ENCODE data around the gene GPATCH8. TPM values are rescaled to one million over a fixed set of nuclear protein-coding genes. Genes with fewer than 3 reads are reported as not detected.
"Not testable (repeated sequence)": the region's sequence is repeated elsewhere in the genome, so short reads cannot be mapped to it uniquely, and the experiment has no call there.

The GPATCH8 gene
- polyA plus RNA-seq, 6 donors from 2014 or later: 9.9 to 79.3 (median 38.6) TPM

DNA sequence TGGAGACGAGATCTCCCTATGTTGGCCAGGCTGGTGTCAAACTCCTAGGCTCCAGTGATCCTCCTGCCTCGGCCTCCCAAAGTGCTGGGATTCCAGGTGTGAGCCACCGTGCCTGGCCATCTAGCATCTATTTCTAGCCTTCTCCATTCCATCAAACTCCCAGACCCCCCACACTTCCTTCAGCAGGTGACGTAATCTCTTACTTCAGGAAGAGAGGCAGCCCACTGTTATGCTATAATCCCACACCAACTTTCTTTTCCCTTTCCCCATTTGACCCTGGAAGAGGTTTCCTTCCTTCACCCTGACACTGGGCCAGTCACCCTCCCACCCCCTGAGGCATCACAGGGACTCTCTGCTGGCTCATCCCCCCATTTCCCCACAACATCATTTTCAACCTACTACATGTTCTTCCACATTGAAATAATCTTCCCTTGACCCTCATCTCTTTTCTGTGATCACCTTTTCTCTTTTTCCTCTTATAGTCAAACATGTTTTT is 121.3 kb downstream of the GPATCH8 start:
- no peaks in the 10 kb centered on the region for H3K36me3 Mint-ChIP-seq
- ATAC-seq (ENCODE audit: low read depth in 2 of 2): no peak
- peaks cover 6 to 14% (median 11%) of the 10 kb centered on the region in 3 donors for H3K4me1 Mint-ChIP-seq
- H3K9me3 Mint-ChIP-seq: no peaks in the 10 kb centered on the region
- H3K4me3 Mint-ChIP-seq: no peak overlapping the region
- no peak for DNase-seq
- peaks cover 9 to 56% (median 33%) of the 10 kb centered on the region in 3 donors for H3K27me3 Mint-ChIP-seq
- peak overlapping the region in 1 of 6 donors; percentile 0 for H3K27ac Mint-ChIP-seq

DNA sequence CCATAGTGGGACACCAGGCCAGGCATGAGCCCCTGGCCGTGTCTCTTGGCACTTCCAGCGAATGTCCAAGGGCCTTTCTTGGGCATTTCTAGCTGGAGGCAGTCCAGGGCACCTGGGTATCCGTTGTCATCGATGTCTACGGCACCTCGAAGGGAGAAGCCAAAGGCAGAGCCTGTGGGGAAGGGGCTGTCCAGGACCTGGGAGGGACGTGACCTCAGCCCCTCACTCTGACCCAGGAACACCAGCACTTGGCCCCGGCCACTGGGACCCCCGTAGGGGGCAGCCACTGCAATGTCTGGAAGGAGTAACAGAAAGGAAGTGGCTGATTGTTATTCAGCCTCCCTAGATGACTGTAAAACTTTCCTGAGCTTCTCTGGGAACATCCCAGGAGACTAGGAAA is 122.4 kb downstream of the GPATCH8 start:
- Mint-ChIP-seq H3K27me3 (peaks cover 9 to 53% (median 39%) of the 10 kb centered on the region in 3 donors), H3K27ac (no peak overlapping the region), H3K9me3 (no peaks in the 10 kb centered on the region), H3K36me3 (no peaks in the 10 kb centered on the region), H3K4me3 (no peak overlapping the region), H3K4me1 (peaks cover 0 to 11% (median 7%) of the 10 kb centered on the region in 3 donors)
- DNase-seq (no peak), ATAC-seq (ENCODE audit: low read depth in 2 of 2) (no peak)

DNA sequence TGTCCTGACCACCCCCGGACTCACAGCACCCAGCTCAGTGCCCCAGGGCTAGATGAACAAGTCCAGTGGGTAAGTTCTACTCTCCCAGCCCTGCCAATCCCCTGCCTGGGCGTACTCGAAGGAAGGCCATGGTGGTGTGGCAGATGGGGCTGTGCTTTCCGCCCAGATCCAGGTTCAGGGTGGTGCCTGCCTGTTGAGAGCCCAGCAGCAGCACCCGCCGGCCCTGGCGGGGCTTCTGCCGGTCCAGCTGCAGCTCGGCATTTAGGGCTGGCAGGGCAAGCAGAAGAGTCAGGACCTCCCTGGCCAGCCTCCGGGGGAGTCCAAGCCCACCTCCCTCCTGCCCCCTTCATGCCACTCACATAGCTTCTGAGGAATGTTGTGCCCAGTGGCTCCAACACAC is 123.3 kb downstream of the GPATCH8 start:
- no peaks in the 10 kb centered on the region for H3K36me3 Mint-ChIP-seq
- DNase-seq (no peak), ATAC-seq (ENCODE audit: low read depth in 2 of 2) (no peak)
- peaks cover 0 to 11% (median 4%) of the 10 kb centered on the region in 3 donors for H3K4me1 Mint-ChIP-seq
- peaks cover 9 to 54% (median 41%) of the 10 kb centered on the region in 3 donors for H3K27me3 Mint-ChIP-seq
- no peak overlapping the region for H3K4me3 Mint-ChIP-seq
- H3K9me3 Mint-ChIP-seq: no peaks in the 10 kb centered on the region
- no peak overlapping the region for H3K27ac Mint-ChIP-seq

DNA sequence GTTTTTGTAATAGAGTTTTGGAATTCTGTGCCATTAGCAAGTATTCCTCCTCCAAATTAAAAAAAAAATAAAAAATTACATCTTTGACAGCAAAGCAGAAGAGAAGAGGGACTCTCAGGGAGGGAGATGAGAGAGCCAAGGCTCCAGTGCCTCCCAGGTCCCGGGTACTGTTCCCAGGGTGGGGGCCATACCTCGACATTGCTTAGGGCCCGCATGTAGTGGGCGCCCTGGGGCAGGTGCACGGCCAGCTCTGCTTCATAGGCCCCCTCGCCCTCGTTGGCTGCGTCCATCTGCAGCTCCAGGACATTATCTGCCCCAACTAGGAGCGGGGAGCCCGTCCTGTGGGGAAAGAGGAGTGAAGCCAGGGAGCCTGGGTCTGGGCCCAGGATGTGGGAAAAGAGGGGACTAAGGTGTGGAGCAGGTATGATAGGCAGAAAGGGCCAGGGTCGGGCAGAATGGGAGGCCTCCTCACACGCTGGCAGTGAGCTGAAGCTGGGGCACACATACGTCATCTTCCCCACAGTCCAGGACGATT is 125.0 kb downstream of the GPATCH8 start:
- ATAC-seq (ENCODE audit: low read depth in 2 of 2) (no peak), DNase-seq (no peak)
- Mint-ChIP-seq H3K27me3 (peaks cover 13 to 53% (median 36%) of the 10 kb centered on the region in 3 donors), H3K9me3 (no peaks in the 10 kb centered on the region), H3K4me3 (no peak overlapping the region), H3K27ac (no peak overlapping the region), H3K4me1 (peaks cover 0 to 4% (median 2%) of the 10 kb centered on the region in 3 donors), H3K36me3 (no peaks in the 10 kb centered on the region)

DNA sequence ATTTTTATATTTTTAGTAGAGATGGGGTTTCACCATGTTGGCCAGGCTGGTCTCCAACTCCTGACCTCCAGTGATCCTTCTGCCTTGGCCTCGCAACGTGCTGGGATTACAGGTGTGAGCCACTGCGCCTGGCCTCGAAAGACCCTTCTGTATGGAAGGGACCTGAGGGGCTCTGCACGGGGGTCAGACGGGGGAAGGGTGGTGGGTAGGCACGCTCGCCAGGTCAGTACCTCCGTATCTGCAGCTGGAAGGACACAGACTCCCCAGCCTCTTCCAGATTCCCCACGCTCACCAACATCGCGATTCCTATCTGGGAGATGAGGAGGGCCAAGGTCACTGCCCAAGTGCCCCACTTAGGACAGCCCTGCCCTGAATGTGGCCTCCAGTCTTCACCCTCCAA is 126.4 kb downstream of the GPATCH8 start:
- ATAC-seq (ENCODE audit: low read depth in 2 of 2) (no peak), DNase-seq (no peak)
- H3K4me1 Mint-ChIP-seq: peaks cover 0 to 4% (median 0%) of the 10 kb centered on the region in 3 donors
- H3K4me3 Mint-ChIP-seq: no peak overlapping the region
- H3K36me3 Mint-ChIP-seq: no peaks in the 10 kb centered on the region
- no peaks in the 10 kb centered on the region for H3K9me3 Mint-ChIP-seq
- H3K27ac Mint-ChIP-seq: no peak overlapping the region
- peaks cover 13 to 50% (median 28%) of the 10 kb centered on the region in 3 donors for H3K27me3 Mint-ChIP-seq

DNA sequence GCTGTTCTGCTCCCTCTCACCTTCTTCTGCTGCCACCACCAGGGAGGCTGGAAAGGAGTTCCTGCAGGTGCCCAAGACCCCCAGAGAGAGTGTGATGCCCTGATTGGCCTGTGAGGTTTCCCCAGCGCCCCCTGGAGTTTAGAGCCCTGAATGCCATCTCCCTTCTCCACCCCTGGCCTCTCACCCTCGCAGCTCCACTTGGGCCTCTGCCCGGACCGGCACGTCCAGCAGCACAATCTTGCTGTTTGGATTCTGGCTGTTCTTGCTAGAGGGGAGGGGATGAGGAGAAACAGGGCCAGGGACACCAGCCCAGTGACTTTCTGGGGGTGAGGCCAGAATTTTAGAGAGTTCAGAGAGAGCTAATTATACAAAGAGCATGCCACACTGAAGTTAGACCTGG is 127.1 kb downstream of the GPATCH8 start:
- H3K27ac Mint-ChIP-seq: no peak overlapping the region
- H3K9me3 Mint-ChIP-seq: no peaks in the 10 kb centered on the region
- DNase-seq: no peak
- no peaks in the 10 kb centered on the region for H3K36me3 Mint-ChIP-seq
- H3K4me3 Mint-ChIP-seq: no peak overlapping the region
- H3K4me1 Mint-ChIP-seq: peaks cover 0 to 4% (median 0%) of the 10 kb centered on the region in 3 donors
- ATAC-seq (ENCODE audit: low read depth in 2 of 2): peak; percentile 37 to 39
- H3K27me3 Mint-ChIP-seq: peaks cover 17 to 53% (median 31%) of the 10 kb centered on the region in 3 donors

DNA sequence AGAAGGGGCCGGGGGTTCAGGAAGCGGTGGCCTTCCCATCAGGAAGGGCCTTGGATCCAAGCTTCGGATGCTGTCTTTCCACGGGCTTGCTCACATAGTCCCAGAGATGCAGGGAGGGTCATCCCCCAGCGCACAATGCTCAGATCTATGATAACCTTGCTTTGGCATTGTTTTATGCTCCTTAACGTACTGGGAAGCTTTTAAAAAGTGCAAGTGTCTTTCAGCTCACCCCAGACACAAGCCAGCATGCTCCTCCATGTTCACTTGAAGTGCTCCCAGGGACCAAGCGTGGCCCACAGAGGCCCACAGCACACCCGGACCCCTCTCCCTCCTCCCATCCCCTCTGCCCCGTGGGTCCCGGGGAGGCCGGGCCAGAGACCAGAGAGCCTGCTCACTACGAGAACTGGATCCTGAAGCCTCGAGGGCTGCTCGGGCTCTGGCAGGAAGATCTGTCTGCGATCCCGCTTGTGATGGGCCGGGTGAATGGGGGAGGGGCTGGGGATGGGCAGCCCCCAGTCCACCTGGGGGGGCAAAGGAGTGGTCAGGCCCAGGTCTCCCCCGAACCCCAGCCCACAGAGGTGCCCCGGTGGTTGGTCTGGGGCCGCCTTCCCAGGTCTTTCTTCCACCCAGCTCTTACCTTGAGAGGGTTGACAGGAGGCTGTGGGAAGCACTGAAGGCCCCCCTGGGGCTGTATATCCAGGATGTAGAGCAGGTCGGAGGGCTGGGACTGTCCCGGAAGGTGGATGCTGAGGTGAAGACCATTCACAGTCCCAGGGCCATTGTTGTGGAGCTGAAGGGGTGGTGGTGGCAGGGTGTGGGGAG is 127.8 kb downstream of the GPATCH8 start:
- DNase-seq (no peak), ATAC-seq (ENCODE audit: low read depth in 2 of 2) (no peak)
- Mint-ChIP-seq H3K27ac (no peak overlapping the region), H3K4me3 (no peak overlapping the region), H3K36me3 (no peaks in the 10 kb centered on the region), H3K9me3 (no peaks in the 10 kb centered on the region), H3K4me1 (peaks cover 0 to 4% (median 0%) of the 10 kb centered on the region in 3 donors), H3K27me3 (peaks cover 17 to 60% (median 36%) of the 10 kb centered on the region in 3 donors)

DNA sequence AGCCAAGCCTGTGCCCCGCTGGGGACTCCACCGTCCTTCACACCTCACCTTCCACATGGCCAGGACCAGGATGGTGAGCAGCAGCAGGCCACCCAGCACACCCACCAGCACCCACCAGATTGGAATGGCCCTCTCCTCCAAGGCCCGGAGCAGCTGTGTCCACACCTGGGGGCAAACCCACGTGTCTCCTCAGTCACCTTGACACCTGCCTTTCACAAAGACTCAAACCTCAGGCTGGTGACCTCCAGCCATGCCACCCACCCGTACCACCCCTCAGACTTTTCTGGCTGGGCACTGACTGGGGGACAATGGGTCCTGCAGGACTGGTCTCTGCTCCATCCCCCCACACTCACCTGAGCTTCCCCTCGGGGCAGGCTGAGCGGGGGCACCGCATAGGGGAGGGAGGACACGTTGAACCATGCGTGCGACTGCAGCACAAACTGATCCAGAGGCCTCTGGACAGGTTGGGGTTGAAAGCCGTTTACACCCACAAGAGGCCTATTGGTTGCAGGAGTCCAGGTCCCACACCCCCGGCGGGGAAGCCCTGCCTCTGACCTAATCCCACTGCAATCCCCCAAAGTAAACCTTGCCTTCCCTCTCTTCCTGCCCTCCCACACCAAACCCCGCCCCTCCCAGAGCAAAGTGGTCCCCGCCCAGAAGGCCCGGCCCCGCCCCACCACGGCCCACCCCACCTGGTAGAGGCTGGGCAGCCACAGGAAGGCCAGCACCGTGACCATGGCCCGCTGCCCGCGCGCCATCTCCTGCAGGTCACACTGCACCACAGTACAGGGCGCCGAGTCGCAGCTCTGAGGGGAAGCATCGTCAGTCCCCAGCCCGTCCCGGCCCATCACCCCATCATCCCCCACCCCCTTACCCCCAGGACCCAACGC is 128.7 kb downstream of the GPATCH8 start:
- H3K27me3 Mint-ChIP-seq: peaks cover 21 to 65% (median 36%) of the 10 kb centered on the region in 3 donors
- H3K27ac Mint-ChIP-seq: no peak overlapping the region
- H3K9me3 Mint-ChIP-seq: no peaks in the 10 kb centered on the region
- DNase-seq: no peak
- H3K36me3 Mint-ChIP-seq: no peaks in the 10 kb centered on the region
- no peak overlapping the region for H3K4me3 Mint-ChIP-seq
- no peak for ATAC-seq (ENCODE audit: low read depth in 2 of 2)
- H3K4me1 Mint-ChIP-seq: peaks cover 0 to 4% (median 3%) of the 10 kb centered on the region in 3 donors

DNA sequence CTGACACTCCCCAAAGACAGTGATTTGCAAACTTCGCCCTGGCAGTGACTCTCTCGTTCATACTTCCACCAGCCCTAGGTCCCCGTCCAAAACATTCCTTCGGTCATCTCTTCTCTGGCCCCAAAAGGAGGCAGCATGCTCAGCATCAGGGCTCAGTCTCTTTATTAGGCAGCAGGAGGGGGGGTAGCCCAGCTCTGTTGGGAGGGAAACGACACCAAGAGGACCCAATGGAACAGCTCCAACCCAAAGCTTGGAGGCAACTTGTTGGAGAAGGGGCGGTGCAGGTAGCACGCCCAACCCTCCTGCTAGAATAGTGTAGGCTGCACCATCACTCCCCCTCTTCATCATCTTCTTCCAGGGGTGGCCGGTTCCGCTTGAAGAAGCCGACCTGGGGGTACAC is 131.2 kb downstream of the GPATCH8 start:
- no peaks in the 10 kb centered on the region for H3K36me3 Mint-ChIP-seq
- peak overlapping the region in 1 of 6 donors; percentile 37 for H3K27ac Mint-ChIP-seq
- ATAC-seq (ENCODE audit: low read depth in 2 of 2) (no peak), DNase-seq (no peak)
- peaks cover 0 to 7% (median 4%) of the 10 kb centered on the region in 3 donors for H3K4me1 Mint-ChIP-seq
- H3K4me3 Mint-ChIP-seq: no peak overlapping the region
- H3K27me3 Mint-ChIP-seq: peaks cover 34 to 78% (median 43%) of the 10 kb centered on the region in 3 donors
- H3K9me3 Mint-ChIP-seq: no peaks in the 10 kb centered on the region

DNA sequence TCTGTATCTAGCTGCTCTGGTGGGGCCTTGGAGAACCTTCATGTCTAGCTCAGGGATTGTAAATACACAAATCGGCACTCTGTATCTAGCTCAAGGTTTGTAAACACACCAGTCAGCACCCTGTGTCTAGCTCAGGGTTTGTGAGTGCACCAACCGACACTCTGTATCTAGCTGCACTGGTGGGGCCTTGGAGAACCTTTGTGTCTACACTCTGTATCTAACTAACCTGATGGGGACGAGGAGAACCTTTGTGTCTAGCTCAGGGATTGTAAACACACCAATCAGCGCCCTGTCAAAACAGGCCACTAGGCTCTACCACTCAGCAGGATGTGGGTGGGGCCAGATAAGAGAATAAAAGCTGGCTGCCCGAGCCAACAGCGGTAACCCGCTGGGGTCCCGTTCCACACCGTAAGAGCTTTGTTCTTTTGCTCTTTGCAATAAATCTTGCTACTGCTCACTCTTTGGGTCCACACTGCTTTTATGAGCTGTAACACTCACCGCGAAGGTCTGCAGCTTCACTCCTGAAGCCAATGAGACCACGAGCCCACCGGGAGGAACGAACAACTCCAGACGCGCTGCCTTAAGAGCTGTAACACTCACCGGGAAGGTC is 133.7 kb downstream of the GPATCH8 start:
- H3K36me3 Mint-ChIP-seq; ATAC-seq (ENCODE audit: low read depth in 2 of 2); H3K27ac Mint-ChIP-seq; DNase-seq; H3K9me3 Mint-ChIP-seq: not testable (repeated sequence)
- Mint-ChIP-seq H3K4me1 (peaks cover 0 to 11% (median 0%) of the 10 kb centered on the region in 3 donors), H3K4me3 (peak overlapping the region in 6 of 8 donors; percentile 31 to 72 (median 44)), H3K27me3 (peaks cover 48 to 87% (median 58%) of the 10 kb centered on the region in 3 donors)

DNA sequence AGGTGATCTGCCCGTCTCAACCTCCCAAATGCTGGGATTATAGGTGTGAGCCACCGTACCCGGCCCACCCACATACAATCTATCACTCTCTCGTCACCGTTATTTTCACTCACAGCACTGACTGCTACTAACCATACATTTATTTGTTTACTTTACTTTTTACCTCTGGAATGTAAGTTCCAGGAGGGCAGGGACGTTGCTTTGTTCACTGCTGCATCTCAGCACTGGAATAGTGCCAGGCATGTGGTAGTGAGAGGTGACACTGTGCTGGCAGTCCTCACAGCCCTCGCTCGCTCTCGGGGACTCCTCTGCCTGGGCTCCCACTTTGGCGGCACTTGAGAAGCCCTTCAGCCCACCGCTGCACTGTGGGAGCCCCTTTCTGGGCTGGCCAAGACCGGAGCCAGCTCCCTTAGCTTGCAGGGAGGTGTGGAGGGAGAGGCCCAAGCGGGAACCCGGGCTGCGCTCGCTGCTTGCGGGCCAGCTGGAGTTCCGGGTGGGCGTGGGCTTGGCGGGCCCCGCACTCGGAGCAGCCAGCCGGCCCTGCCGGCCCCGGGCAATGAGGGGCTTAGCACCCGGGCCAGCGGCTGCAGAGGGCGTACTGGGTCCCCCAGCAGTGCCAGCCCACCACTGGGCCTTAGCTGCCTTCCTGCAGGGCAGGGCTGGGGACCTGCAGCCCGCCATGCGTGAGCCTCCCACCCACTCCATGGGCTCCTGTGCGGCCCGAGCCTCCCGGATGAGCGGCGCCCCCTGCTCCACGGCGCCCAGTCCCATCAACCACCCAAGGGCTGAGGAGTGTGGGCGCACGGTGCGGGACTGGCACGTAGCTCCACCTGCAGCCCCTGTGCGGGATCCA is 134.6 kb downstream of the GPATCH8 start:
- H3K27ac Mint-ChIP-seq; H3K4me3 Mint-ChIP-seq; DNase-seq; H3K36me3 Mint-ChIP-seq; ATAC-seq (ENCODE audit: low read depth in 2 of 2); H3K9me3 Mint-ChIP-seq: not testable (repeated sequence)
- Mint-ChIP-seq H3K4me1 (peaks cover 0 to 18% (median 0%) of the 10 kb centered on the region in 3 donors), H3K27me3 (peaks cover 47 to 79% (median 58%) of the 10 kb centered on the region in 3 donors)
